Measurements from ENCODE around the gene ARRB1.

GRCh38 chr11:75376175-75376574 is 24.7 kb upstream of the ARRB1 start:
- TF ChIP-seq CTCF (conservative IDR thresholded peaks at IDR 0.05 in 1 of 2, IDR thresholded peaks at IDR 0.05 in 1 of 2; ENCODE audit: extremely low read depth in 1 of 2, insufficient read depth in 1 of 2, low read depth in 1 of 2, low read length in 2 of 2) (no peak), EZH2 (IDR thresholded peaks at IDR 0.05; ENCODE audit: borderline replicate concordance, low read length) (no peak)
